ENCODE results near the gene SRPRA.
A peak's percentile ranks its signal among the peaks of the same experiment; 100 is the strongest.
"Not testable (repeated sequence)": the region's sequence is repeated elsewhere in the genome, so short reads cannot be mapped to it uniquely, and the experiment has no call there.

SRPRA gene, protein sequence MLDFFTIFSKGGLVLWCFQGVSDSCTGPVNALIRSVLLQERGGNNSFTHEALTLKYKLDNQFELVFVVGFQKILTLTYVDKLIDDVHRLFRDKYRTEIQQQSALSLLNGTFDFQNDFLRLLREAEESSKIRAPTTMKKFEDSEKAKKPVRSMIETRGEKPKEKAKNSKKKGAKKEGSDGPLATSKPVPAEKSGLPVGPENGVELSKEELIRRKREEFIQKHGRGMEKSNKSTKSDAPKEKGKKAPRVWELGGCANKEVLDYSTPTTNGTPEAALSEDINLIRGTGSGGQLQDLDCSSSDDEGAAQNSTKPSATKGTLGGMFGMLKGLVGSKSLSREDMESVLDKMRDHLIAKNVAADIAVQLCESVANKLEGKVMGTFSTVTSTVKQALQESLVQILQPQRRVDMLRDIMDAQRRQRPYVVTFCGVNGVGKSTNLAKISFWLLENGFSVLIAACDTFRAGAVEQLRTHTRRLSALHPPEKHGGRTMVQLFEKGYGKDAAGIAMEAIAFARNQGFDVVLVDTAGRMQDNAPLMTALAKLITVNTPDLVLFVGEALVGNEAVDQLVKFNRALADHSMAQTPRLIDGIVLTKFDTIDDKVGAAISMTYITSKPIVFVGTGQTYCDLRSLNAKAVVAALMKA

GRCh38 chr11:126268708-126269579 is at the start of gene SRPRA, which contains the start of gene FOXRED1:
Gene SRPRA, minus strand, starts transcription at chr11:126268895. Its CDS starts 91 bp downstream, at chr11:126268804.
Gene FOXRED1, plus strand, starts transcription at chr11:126269154. Its CDS starts 53 bp downstream, at chr11:126269207.
- peak; percentile 99 for DNase-seq (ENCODE audit: low read depth)

DNA sequence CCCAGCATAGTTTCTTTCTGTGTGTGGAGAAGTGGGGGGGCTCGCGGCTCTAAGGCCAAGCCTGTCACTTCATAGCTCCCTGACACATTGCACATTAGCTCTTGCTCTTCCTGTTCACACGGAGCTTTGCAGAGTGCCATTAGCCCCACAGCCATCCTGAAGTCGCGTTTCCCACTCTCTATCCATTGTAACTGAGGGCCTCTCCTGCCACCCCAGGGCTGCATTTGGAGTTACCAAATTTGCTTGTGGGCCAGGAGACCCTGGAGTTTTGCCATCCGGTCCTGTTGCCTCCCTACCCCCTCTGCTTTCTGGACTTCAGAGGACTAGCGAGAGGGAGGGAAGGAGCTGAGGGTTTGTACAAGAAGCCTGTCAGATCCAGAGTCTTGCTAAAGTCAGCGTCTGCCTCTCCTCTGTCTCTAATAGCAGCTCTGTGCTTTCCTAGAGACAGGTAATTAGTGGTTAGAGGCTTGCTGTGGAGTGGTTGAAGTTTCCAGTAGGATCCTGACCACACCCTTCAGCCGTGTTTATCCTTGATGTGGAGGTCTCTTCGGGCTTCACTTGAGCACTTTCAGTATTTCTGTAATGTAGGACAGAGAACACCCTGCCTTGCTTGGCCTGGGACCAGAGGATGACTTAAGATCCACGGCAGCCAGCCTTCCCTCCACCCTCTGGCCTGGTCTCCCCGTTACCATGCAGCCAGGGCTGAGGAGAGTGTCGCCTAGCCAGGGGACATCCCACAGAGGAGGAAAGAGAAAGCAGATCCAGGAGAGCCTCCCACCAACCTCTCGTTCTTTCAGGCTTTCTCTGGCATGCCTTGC is 49.3 kb upstream of the SRPRA start:
- peak; percentile 91 for DNase-seq (ENCODE audit: low read depth)

DNA sequence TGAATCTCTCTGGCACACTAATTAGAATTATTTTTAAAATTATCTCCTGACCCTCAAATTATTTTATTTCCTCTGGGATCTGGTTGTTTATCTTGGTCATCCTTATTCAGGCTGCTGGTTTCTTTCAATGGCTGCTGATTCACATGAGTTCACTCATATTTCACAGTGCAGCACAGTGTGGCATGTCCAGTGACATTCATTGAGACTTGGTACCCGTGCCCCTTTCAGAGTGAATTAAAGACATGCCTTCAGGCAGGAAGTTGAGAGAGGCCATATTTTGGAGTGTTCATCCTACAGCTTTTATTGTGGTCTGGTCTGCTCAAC is 48.7 kb upstream of the SRPRA start:
- no peak for DNase-seq (ENCODE audit: low read depth)

- no peak for DNase-seq (ENCODE audit: low read depth)
Measured at GRCh38 chr11:126313826-126314225, 45.1 kb upstream of the SRPRA start.

GRCh38 chr11:126312961-126313360 is 44.3 kb upstream of the SRPRA start:
- no peak for DNase-seq (ENCODE audit: low read depth)

- no peak for DNase-seq (ENCODE audit: low read depth)
Measured at GRCh38 chr11:126311401-126312291, 43.0 kb upstream of the SRPRA start.

GRCh38 chr11:126310992-126311310 is 42.3 kb upstream of the SRPRA start:
- DNase-seq (ENCODE audit: low read depth) = no peak

- DNase-seq (ENCODE audit: low read depth) = peak; percentile 69
Measured at GRCh38 chr11:126310200-126310991, 41.7 kb upstream of the SRPRA start.

DNA sequence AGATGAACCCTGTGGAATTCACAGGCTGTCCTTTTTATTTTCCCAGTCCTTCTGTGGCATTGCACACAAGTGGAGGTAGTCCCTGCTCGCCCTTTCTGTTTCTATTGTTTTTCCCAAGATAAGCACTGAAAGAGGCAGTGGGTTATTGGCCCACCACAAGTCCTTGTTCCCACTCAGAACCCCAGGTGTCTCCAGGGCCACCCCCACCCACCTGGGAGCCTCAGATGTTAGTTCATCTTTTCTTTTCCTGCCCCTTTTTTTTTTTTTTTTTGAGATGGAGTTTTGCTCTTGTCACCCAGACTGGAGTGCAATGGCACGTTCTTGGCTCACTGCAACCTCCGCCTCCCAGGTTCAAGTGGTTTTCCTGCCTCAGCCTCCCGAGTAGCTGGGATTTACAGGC is 40.1 kb upstream of the SRPRA start:
- not testable (repeated sequence) for DNase-seq (ENCODE audit: low read depth)

- no peak for DNase-seq (ENCODE audit: low read depth)
Measured at GRCh38 chr11:126308271-126308671, 39.6 kb upstream of the SRPRA start.

DNA sequence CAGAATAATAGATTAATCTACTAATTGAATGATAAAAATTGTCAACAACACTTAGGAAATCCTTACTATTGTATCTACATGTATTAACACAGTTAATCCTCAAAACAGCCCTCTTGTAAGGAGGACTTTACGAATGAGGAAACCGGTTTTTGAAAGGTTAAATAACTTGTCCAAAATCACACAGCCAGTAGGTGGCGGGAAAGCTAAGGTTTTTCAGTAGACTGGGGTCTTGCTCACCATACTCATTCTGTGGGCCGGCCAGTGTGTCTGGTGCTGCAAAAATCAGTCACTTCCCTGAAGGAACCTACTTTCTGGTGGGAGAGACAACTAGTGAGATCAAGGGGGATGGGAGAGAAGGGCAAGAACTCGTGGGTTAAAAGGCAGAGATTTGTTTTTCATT is 39.0 kb upstream of the SRPRA start:
- peak; percentile 59 for DNase-seq (ENCODE audit: low read depth)

DNA sequence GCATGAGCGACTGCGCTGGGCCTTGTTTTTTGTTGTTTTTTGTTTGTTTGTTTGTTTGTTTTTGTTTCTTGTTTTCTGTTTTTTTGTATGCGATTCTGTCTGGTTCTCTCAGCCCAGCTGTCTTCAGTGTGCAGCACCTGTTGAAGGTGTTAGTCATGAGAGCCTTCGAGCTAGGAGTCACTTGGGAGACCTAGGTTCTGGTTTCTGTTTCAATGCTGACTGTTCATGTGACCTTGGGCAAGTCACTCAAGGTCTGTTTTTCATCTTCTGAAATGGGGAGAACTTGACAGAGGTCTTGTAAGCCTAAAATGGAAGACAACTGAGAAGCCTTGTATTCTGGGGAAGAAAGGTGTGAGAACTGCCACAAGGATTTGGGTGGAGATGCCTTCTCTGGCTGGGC is 37.0 kb upstream of the SRPRA start:
- no peak for DNase-seq (ENCODE audit: low read depth)

- DNase-seq (ENCODE audit: low read depth) = no peak
Measured at GRCh38 chr11:126304457-126305075, 35.9 kb upstream of the SRPRA start.

DNA sequence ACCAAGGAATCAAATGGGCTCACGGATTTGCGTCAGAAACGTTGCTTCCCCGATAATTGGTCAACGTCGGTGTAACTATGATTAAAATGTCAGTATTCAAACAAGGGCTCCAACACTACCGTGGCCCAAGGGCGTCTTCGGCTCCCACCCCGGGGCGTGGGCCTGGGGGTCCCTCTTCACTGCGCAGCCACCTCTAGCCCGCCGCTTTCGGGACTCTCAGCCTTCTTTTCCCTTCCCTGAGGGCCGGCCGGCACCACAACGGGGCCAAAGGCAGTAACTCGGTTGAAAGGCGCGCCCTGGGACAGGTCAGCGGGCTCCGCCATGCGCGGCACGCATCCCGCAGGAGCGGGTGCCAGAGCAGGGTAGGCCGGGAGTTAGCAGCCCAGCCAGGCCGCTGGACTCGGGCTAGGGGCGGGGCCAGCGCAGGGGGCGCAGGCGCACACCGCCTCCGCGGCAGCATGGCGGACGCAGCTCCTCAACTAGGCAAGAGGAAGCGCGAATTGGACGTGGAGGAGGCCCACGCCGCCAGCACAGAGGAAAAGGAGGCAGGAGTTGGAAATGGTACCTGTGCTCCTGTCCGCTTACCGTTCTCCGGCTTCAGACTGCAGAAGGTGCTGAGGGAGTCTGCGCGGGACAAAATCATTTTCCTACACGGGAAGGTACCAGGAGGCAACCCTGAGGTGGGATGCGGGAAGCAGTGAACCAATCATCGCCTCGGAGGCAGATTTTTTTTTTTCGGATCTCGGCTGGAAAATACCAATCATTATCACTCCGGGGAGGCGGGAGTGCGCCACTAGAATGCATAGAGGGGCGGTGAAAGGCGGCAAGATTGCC is 35.1 kb upstream of the SRPRA start, which contains the start of gene DCPS:
Gene DCPS, plus strand, starts transcription at position 438 of the 834 bp plus-strand sequence. Its CDS starts 21 bp downstream, at position 459.
- peak; percentile 92 for DNase-seq (ENCODE audit: low read depth)

DNA sequence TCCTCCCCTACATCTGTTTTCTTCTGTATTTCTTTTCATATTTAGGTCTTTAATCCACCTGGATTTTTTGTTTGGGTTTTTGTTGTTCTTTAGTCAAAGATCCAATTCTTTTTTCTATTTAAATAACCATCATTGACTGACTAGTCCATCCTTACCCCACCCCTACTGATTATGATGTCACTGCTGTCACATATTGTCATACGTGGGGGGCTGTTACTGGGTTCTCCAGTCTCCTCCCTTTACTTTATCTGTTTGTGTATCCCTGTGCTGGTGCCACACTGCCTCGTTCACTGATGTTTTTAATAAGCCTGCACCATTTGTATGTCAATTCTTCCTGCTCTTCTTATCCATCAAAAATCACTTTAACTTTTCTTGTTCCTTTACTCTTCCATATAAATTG is 28.3 kb upstream of the SRPRA start:
- no peak for DNase-seq (ENCODE audit: low read depth)

GRCh38 chr11:126293726-126294125 is 25.0 kb upstream of the SRPRA start:
- DNase-seq (ENCODE audit: low read depth) = no peak

DNA sequence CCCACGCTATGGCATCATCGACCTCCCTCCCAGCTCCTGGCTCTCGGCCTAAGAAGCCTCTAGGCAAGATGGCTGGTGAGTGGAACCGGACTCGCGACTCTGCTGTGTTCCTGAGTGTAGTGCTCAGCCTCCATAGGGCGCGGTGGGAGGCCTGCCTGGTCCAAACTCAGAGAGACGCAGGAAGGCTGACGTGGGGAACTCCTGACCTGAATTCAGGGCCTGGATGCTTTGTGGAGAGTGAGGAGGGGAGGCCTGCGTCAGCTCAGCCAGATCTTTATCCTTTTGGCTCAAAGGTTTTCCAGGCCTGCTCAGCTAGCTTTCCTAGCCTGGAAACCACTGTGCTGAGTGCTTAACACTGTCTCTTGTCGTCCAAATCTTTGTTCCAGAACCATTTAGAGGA is 22.2 kb upstream of the SRPRA start:
- no peak for DNase-seq (ENCODE audit: low read depth)

DNA sequence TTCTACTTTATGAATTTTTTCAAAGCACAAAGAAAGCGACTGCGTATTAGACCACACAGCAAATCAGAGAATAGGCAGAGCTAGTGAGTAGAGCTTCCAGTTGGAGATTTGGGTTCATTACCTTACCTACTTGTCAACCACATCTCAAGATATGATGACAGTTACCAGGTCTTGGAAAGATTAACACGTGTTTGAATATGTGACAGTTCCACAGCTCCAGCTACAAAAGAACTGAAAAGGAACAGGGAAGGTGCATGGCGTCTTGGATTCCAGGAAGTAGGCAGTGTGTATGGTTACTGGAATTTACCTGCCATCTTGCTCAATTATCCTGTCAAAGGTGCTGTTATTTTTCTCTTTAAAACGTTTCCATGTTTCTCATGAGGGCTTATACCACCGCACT is 19.5 kb upstream of the SRPRA start:
- no peak for DNase-seq (ENCODE audit: low read depth)

GRCh38 chr11:126284829-126285228 is 16.1 kb upstream of the SRPRA start:
- peak; percentile 95 for DNase-seq (ENCODE audit: low read depth)

Data from iris pigment epithelial cell (primary cell).